ENCODE measurements around the gene PKN2.

PKN2 gene

GRCh38 chr1:88697503-88697902 is 13.4 kb downstream of the PKN2 start:
- Histone ChIP-seq H3K36me3 (ENCODE audit: insufficient read depth, low read length) (peaks cover 18% of the 10 kb centered on the region; the same call in 1 of the 2 replicates), H3K9ac (ENCODE audit: low read depth, low read length, poor library complexity, severe bottlenecking) (no peak overlapping the region), H2AFZ (ENCODE audit: low read length) (no peak overlapping the region), H3K9me2 (replicated peaks; ENCODE audit: low read depth, low read length) (no peaks in the 10 kb centered on the region), H3F3A (ENCODE audit: low read depth) (no peaks in the 10 kb centered on the region), H3K4me1 (ENCODE audit: insufficient read depth, low read length, poor library complexity, severe bottlenecking) (peaks cover 7% of the 10 kb centered on the region), H3K27me3 (ENCODE audit: insufficient read depth, low read length, poor library complexity, severe bottlenecking) (no peaks in the 10 kb centered on the region), H3K4me2 (ENCODE audit: low read depth, low read length, poor library complexity, severe bottlenecking) (no peak overlapping the region), H4K20me1 (ENCODE audit: insufficient read depth, low read length, poor library complexity, severe bottlenecking) (peaks cover 85% of the 10 kb centered on the region), H3K9me3 (ENCODE audit: insufficient read depth, low read depth, low read length) (no peaks in the 10 kb centered on the region), H3K79me2 (ENCODE audit: insufficient read depth, low read length) (peaks cover 98% of the 10 kb centered on the region), H3K4me3 (ENCODE audit: low read length, poor library complexity, severe bottlenecking) (no peak overlapping the region)
- TF ChIP-seq EZH2phosphoT487 (IDR thresholded peaks at IDR 0.05; ENCODE audit: borderline replicate concordance) (no peak), CTCF (conservative IDR thresholded peaks at IDR 0.05; ENCODE audit: low read length) (no peak)

GRCh38 chr1:88698140-88698539 is 14.1 kb downstream of the PKN2 start:
- peaks cover 98% of the 10 kb centered on the region for H3K79me2 ChIP-seq (ENCODE audit: insufficient read depth, low read length)
- no peak overlapping the region for H3K4me3 ChIP-seq (ENCODE audit: low read length, poor library complexity, severe bottlenecking)
- H3K27me3 ChIP-seq (ENCODE audit: insufficient read depth, low read length, poor library complexity, severe bottlenecking) = no peaks in the 10 kb centered on the region
- H4K20me1 ChIP-seq (ENCODE audit: insufficient read depth, low read length, poor library complexity, severe bottlenecking) = peaks cover 85% of the 10 kb centered on the region
- peaks cover 3% of the 10 kb centered on the region for H3K4me1 ChIP-seq (ENCODE audit: insufficient read depth, low read length, poor library complexity, severe bottlenecking)
- no peaks in the 10 kb centered on the region for H3F3A ChIP-seq (ENCODE audit: low read depth)
- H3K9me3 ChIP-seq (ENCODE audit: insufficient read depth, low read depth, low read length) = no peaks in the 10 kb centered on the region
- no peaks in the 10 kb centered on the region for H3K9me2 ChIP-seq (replicated peaks; ENCODE audit: low read depth, low read length)
- H2AFZ ChIP-seq (ENCODE audit: low read length) = no peak overlapping the region
- TF ChIP-seq CTCF (conservative IDR thresholded peaks at IDR 0.05; ENCODE audit: low read length) (no peak), EZH2phosphoT487 (IDR thresholded peaks at IDR 0.05; ENCODE audit: borderline replicate concordance) (no peak)
- no peak overlapping the region for H3K9ac ChIP-seq (ENCODE audit: low read depth, low read length, poor library complexity, severe bottlenecking)
- H3K36me3 ChIP-seq (ENCODE audit: insufficient read depth, low read length) = peaks cover 18% of the 10 kb centered on the region; the same call in 1 of the 2 replicates
- no peak overlapping the region for H3K4me2 ChIP-seq (ENCODE audit: low read depth, low read length, poor library complexity, severe bottlenecking)

- H3F3A ChIP-seq (ENCODE audit: low read depth) = no peaks in the 10 kb centered on the region
- no peaks in the 10 kb centered on the region for H3K9me2 ChIP-seq (replicated peaks; ENCODE audit: low read depth, low read length)
- peaks cover 85% of the 10 kb centered on the region for H4K20me1 ChIP-seq (ENCODE audit: insufficient read depth, low read length, poor library complexity, severe bottlenecking)
- peaks cover 98% of the 10 kb centered on the region for H3K79me2 ChIP-seq (ENCODE audit: insufficient read depth, low read length)
- no peak overlapping the region for H3K4me2 ChIP-seq (ENCODE audit: low read depth, low read length, poor library complexity, severe bottlenecking)
- H3K27me3 ChIP-seq (ENCODE audit: insufficient read depth, low read length, poor library complexity, severe bottlenecking) = no peaks in the 10 kb centered on the region
- no peak overlapping the region for H3K4me3 ChIP-seq (ENCODE audit: low read length, poor library complexity, severe bottlenecking)
- peaks cover 14% of the 10 kb centered on the region; the same call in 1 of the 2 replicates for H3K36me3 ChIP-seq (ENCODE audit: insufficient read depth, low read length)
- peaks cover 2% of the 10 kb centered on the region for H3K4me1 ChIP-seq (ENCODE audit: insufficient read depth, low read length, poor library complexity, severe bottlenecking)
- TF ChIP-seq CTCF (conservative IDR thresholded peaks at IDR 0.05; ENCODE audit: low read length) (no peak), EZH2phosphoT487 (IDR thresholded peaks at IDR 0.05; ENCODE audit: borderline replicate concordance) (no peak)
- no peak overlapping the region for H2AFZ ChIP-seq (ENCODE audit: low read length)
- H3K9ac ChIP-seq (ENCODE audit: low read depth, low read length, poor library complexity, severe bottlenecking) = no peak overlapping the region
- H3K9me3 ChIP-seq (ENCODE audit: insufficient read depth, low read depth, low read length) = no peaks in the 10 kb centered on the region
Measured at GRCh38 chr1:88698764-88699163, 14.7 kb downstream of the PKN2 start.
